ENCODE results near the gene MANBA. TPM values are rescaled to one million over a fixed set of nuclear protein-coding genes. Genes with fewer than 3 reads are reported as not detected.
"Not testable (repeated sequence)": the region's sequence is repeated elsewhere in the genome, so short reads cannot be mapped to it uniquely, and the experiment has no call there.

Gene MANBA
- total RNA-seq, 2 experiments from 2014 or later = 9.8 to 11.0 TPM

- intact Hi-C loops (cut with micrococcal nuclease) = no loop called here
- H3K36me3 Mint-ChIP-seq (ENCODE audit: low read depth) = peaks cover 22% of the 10 kb centered on the region
- CTCF ChIA-PET = interaction anchor here (0.6 kb wide), 2 partner anchors 26 to 646 kb away, joined by 4 read pairs; no protein-coding TSS in a partner anchor
These were observed 27.7 kb downstream of the MANBA start for GRCh38 chr4:102733084-102733483.

GRCh38 chr4:102732678-102733077 lies 28.1 kb downstream of the MANBA start:
- Mint-ChIP-seq H3K27ac (no peak overlapping the region), H3K27me3 (ENCODE audit: low read depth) (no peaks in the 10 kb centered on the region), H3K9me3 (peaks cover 13% of the 10 kb centered on the region), H3K36me3 (ENCODE audit: low read depth) (peaks cover 22% of the 10 kb centered on the region), H3K4me1 (ENCODE audit: low read depth) (peaks cover 10% of the 10 kb centered on the region), H3K4me3 (no peak overlapping the region)
- CTCF ChIA-PET = interaction anchor here (0.6 kb wide), 2 partner anchors 26 to 646 kb away, joined by 4 read pairs; no protein-coding TSS in a partner anchor
- intact Hi-C loops (cut with micrococcal nuclease) = no loop called here
- no peak for DNase-seq

More at GRCh38 chr4:102733084-102733483, 27.7 kb downstream of the MANBA start:
- Mint-ChIP-seq H3K9me3 (peaks cover 13% of the 10 kb centered on the region), H3K4me1 (ENCODE audit: low read depth) (peaks cover 14% of the 10 kb centered on the region), H3K27me3 (ENCODE audit: low read depth) (no peaks in the 10 kb centered on the region), H3K27ac (no peak overlapping the region), H3K4me3 (no peak overlapping the region)
- DNase-seq = no peak

- peaks cover 10% of the 10 kb centered on the region for H3K4me1 Mint-ChIP-seq (ENCODE audit: low read depth)
- no peaks in the 10 kb centered on the region for H3K27me3 Mint-ChIP-seq (ENCODE audit: low read depth)
- no peak overlapping the region for H3K27ac Mint-ChIP-seq
- peaks cover 22% of the 10 kb centered on the region for H3K36me3 Mint-ChIP-seq (ENCODE audit: low read depth)
- intact Hi-C loops (cut with micrococcal nuclease) = no loop called here
- peaks cover 13% of the 10 kb centered on the region for H3K9me3 Mint-ChIP-seq
- no peak overlapping the region for H3K4me3 Mint-ChIP-seq
- CTCF ChIA-PET = interaction anchor here (0.7 to 0.9 kb wide), 3 partner anchors 107 to 283 kb away, joined by 4 to 5 read pairs (median 5); no protein-coding TSS in a partner anchor
- DNase-seq = no peak
These were observed 29.7 kb downstream of the MANBA start for GRCh38 chr4:102730968-102731533.

- intact Hi-C loops (cut with micrococcal nuclease); H3K4me1 Mint-ChIP-seq (ENCODE audit: low read depth); DNase-seq; H3K27ac Mint-ChIP-seq; H3K4me3 Mint-ChIP-seq; H3K27me3 Mint-ChIP-seq (ENCODE audit: low read depth): not testable (repeated sequence)
- CTCF ChIA-PET = interaction anchor here (0.6 kb wide), 1 partner anchor 17 kb away, joined by 3 read pairs; no protein-coding TSS in a partner anchor
- Mint-ChIP-seq H3K9me3 (peaks cover 13% of the 10 kb centered on the region), H3K36me3 (ENCODE audit: low read depth) (peaks cover 21% of the 10 kb centered on the region)
These were observed 31.3 kb downstream of the MANBA start for GRCh38 chr4:102729486-102729885.

- peaks cover 17% of the 10 kb centered on the region for H3K36me3 Mint-ChIP-seq (ENCODE audit: low read depth)
- not testable (repeated sequence) for H3K4me1 Mint-ChIP-seq (ENCODE audit: low read depth)
These were observed 33.8 kb downstream of the MANBA start for GRCh38 chr4:102726919-102727318.

GRCh38 chr4:102726068-102726467 lies 34.7 kb downstream of the MANBA start:
- Mint-ChIP-seq H3K27ac (no peak overlapping the region), H3K9me3 (peaks cover 4% of the 10 kb centered on the region), H3K4me3 (no peak overlapping the region), H3K27me3 (ENCODE audit: low read depth) (no peaks in the 10 kb centered on the region), H3K36me3 (ENCODE audit: low read depth) (peaks cover 18% of the 10 kb centered on the region), H3K4me1 (ENCODE audit: low read depth) (no peaks in the 10 kb centered on the region)
- CTCF ChIA-PET = no interaction called here
- intact Hi-C loops (cut with micrococcal nuclease) = no loop called here
- DNase-seq = no peak

More at GRCh38 chr4:102726919-102727318, 33.8 kb downstream of the MANBA start:
- CTCF ChIA-PET; H3K27ac Mint-ChIP-seq; intact Hi-C loops (cut with micrococcal nuclease); H3K4me3 Mint-ChIP-seq; DNase-seq; H3K9me3 Mint-ChIP-seq; H3K27me3 Mint-ChIP-seq (ENCODE audit: low read depth): not testable (repeated sequence)

- Mint-ChIP-seq H3K9me3 (no peaks in the 10 kb centered on the region), H3K4me3 (no peak overlapping the region), H3K36me3 (ENCODE audit: low read depth) (peaks cover 17% of the 10 kb centered on the region), H3K27me3 (ENCODE audit: low read depth) (no peaks in the 10 kb centered on the region), H3K4me1 (ENCODE audit: low read depth) (no peaks in the 10 kb centered on the region), H3K27ac (no peak overlapping the region)
- no peak for DNase-seq
- intact Hi-C loops (cut with micrococcal nuclease) = no loop called here
- CTCF ChIA-PET = no interaction called here
These were observed 35.5 kb downstream of the MANBA start for GRCh38 chr4:102725229-102725628.

GRCh38 chr4:102723511-102723910 lies 37.3 kb downstream of the MANBA start:
- Mint-ChIP-seq H3K4me3 (no peak overlapping the region), H3K9me3 (no peaks in the 10 kb centered on the region), H3K36me3 (ENCODE audit: low read depth) (peaks cover 16% of the 10 kb centered on the region), H3K27me3 (ENCODE audit: low read depth) (no peaks in the 10 kb centered on the region), H3K27ac (no peak overlapping the region), H3K4me1 (ENCODE audit: low read depth) (no peaks in the 10 kb centered on the region)
- intact Hi-C loops (cut with micrococcal nuclease) = no loop called here
- CTCF ChIA-PET = interaction anchor here (0.8 kb wide), 1 partner anchor 287 kb away, joined by 3 read pairs; no protein-coding TSS in a partner anchor
- DNase-seq = no peak

GRCh38 chr4:102722740-102723139 lies 38.0 kb downstream of the MANBA start:
- DNase-seq = no peak
- intact Hi-C loops (cut with micrococcal nuclease) = no loop called here
- Mint-ChIP-seq H3K36me3 (ENCODE audit: low read depth) (peaks cover 19% of the 10 kb centered on the region), H3K27ac (no peak overlapping the region), H3K4me3 (no peak overlapping the region), H3K9me3 (no peaks in the 10 kb centered on the region), H3K27me3 (ENCODE audit: low read depth) (no peaks in the 10 kb centered on the region), H3K4me1 (ENCODE audit: low read depth) (no peaks in the 10 kb centered on the region)
- CTCF ChIA-PET = interaction anchor here (0.6 to 1.0 kb wide), 3 partner anchors 31 to 609 kb away, joined by 3 to 4 read pairs (median 3); no protein-coding TSS in a partner anchor

GRCh38 chr4:102718833-102719575 lies 41.8 kb downstream of the MANBA start:
- DNase-seq; H3K9me3 Mint-ChIP-seq; H3K4me1 Mint-ChIP-seq (ENCODE audit: low read depth); intact Hi-C loops (cut with micrococcal nuclease); H3K27ac Mint-ChIP-seq; H3K27me3 Mint-ChIP-seq (ENCODE audit: low read depth); H3K4me3 Mint-ChIP-seq; CTCF ChIA-PET: not testable (repeated sequence)
- H3K36me3 Mint-ChIP-seq (ENCODE audit: low read depth) = peaks cover 19% of the 10 kb centered on the region

- DNase-seq = no peak
- Mint-ChIP-seq H3K4me3 (no peak overlapping the region), H3K9me3 (no peaks in the 10 kb centered on the region), H3K36me3 (ENCODE audit: low read depth) (peaks cover 19% of the 10 kb centered on the region), H3K4me1 (ENCODE audit: low read depth) (no peaks in the 10 kb centered on the region), H3K27ac (no peak overlapping the region), H3K27me3 (ENCODE audit: low read depth) (no peaks in the 10 kb centered on the region)
- intact Hi-C loops (cut with micrococcal nuclease) = no loop called here
- CTCF ChIA-PET = interaction anchor here (1.0 kb wide), 1 partner anchor 374 kb away, joined by 3 read pairs; no protein-coding TSS in a partner anchor
These were observed 43.2 kb downstream of the MANBA start for GRCh38 chr4:102717448-102718092.

GRCh38 chr4:102715057-102715456 lies 45.7 kb downstream of the MANBA start:
- intact Hi-C loops (cut with micrococcal nuclease) = no loop called here
- DNase-seq = no peak
- no peaks in the 10 kb centered on the region for H3K4me1 Mint-ChIP-seq (ENCODE audit: low read depth)
- H3K27ac Mint-ChIP-seq = no peak overlapping the region
- H3K9me3 Mint-ChIP-seq = no peaks in the 10 kb centered on the region
- no peaks in the 10 kb centered on the region for H3K27me3 Mint-ChIP-seq (ENCODE audit: low read depth)
- peaks cover 16% of the 10 kb centered on the region for H3K36me3 Mint-ChIP-seq (ENCODE audit: low read depth)
- no peak overlapping the region for H3K4me3 Mint-ChIP-seq
- CTCF ChIA-PET = interaction anchor here (0.6 kb wide), 1 partner anchor 124 kb away, joined by 3 read pairs; no protein-coding TSS in a partner anchor
